Osteoblast (primary cell): ENCODE measurements around the gene PLEKHB1. TPM values are rescaled to one million over a fixed set of nuclear protein-coding genes. Genes with fewer than 3 reads are reported as not detected.

ENCODE experiments used
- DNase-seq: peaks from one replicate; pipeline ENCODE4 v3.0.0; 2011; ENCODE audit warnings: low spot score, mixed read lengths; ENCODE audit not compliant: insufficient read length; ENCODE audit errors: missing footprints
- H2AFZ ChIP-seq: 2 replicates; pipeline ENCODE4 v1.6.0; 2011; ENCODE audit warnings: mild to moderate bottlenecking, low read length
- H3K27ac ChIP-seq: 2 replicates; pipeline ENCODE4 v1.5.1; 2011; ENCODE audit warnings: mild to moderate bottlenecking, low read depth, low read length, moderate library complexity
- H3K27me3 ChIP-seq: 2 replicates; pipeline ENCODE4 v1.6.0; 2012; ENCODE audit warnings: mild to moderate bottlenecking, control low read depth, inconsistent platforms, low read length, moderate library complexity; ENCODE audit not compliant: insufficient read depth
- H3K36me3 ChIP-seq: 2 replicates; pipeline ENCODE4 v1.5.1; 2011; ENCODE audit warnings: mild to moderate bottlenecking, low read length, control low read depth, moderate library complexity; ENCODE audit not compliant: insufficient read depth
- H3K4me1 ChIP-seq: 2 replicates; pipeline ENCODE4 v1.5.1; 2011; ENCODE audit warnings: mild to moderate bottlenecking, low read length, control low read depth, moderate library complexity; ENCODE audit not compliant: insufficient read depth
- H3K4me2 ChIP-seq: 2 replicates; pipeline ENCODE4 v1.6.0; 2011; ENCODE audit warnings: mild to moderate bottlenecking, low read length; ENCODE audit not compliant: insufficient read depth
- H3K4me3 ChIP-seq: fragments of 200-600 bp; sonication (generic); 3 replicates; pipeline ENCODE4 v1.5.1; 2012; ENCODE audit warnings: mild to moderate bottlenecking, low read length, inconsistent platforms; ENCODE audit not compliant: insufficient read depth
- H3K79me2 ChIP-seq: 2 replicates; pipeline ENCODE4 v1.6.0; 2012; ENCODE audit warnings: mild to moderate bottlenecking, low read length, control low read depth, inconsistent platforms; ENCODE audit not compliant: insufficient read depth
- H3K9me3 ChIP-seq: 2 replicates; pipeline ENCODE4 v1.5.1; 2011; ENCODE audit warnings: low read depth, low read length, control low read depth
- H4K20me1 ChIP-seq: 2 replicates; pipeline ENCODE4 v1.6.0; 2012; ENCODE audit warnings: mild to moderate bottlenecking, low read length, control low read depth; ENCODE audit not compliant: insufficient read depth
- total RNA-seq: library from RNA; depleted of rRNA; stranded (reverse); fragments of >200 nt; gene quantifications from 2 replicates; pipeline ENCODE4 v1.2.3, GENCODE V29; 2012
- TF ChIP-seq, protein P1 (sequence below): IDR thresholded peaks from 2 replicates; pipeline ENCODE4 v1.5.1; 2011; ENCODE audit warnings: mild to moderate bottlenecking, low read depth, low read length, moderate library complexity; ENCODE audit errors: extremely low read depth

Gene PLEKHB1
- total RNA-seq, 1 donor = 0.36 TPM

- H4K20me1 ChIP-seq = no peaks in the 10 kb centered on the region
- H3K79me2 ChIP-seq = no peaks in the 10 kb centered on the region
- H3K4me1 ChIP-seq = no peaks in the 10 kb centered on the region
- no peaks in the 10 kb centered on the region for H3K36me3 ChIP-seq
- H3K4me2 ChIP-seq = no peak overlapping the region
- H2AFZ ChIP-seq = no peak overlapping the region
- peaks cover 7% of the 10 kb centered on the region for H3K27me3 ChIP-seq
- H3K9me3 ChIP-seq = no peaks in the 10 kb centered on the region
- no peak for DNase-seq
- no peak overlapping the region for H3K4me3 ChIP-seq
- TF ChIP-seq, protein P1, sequence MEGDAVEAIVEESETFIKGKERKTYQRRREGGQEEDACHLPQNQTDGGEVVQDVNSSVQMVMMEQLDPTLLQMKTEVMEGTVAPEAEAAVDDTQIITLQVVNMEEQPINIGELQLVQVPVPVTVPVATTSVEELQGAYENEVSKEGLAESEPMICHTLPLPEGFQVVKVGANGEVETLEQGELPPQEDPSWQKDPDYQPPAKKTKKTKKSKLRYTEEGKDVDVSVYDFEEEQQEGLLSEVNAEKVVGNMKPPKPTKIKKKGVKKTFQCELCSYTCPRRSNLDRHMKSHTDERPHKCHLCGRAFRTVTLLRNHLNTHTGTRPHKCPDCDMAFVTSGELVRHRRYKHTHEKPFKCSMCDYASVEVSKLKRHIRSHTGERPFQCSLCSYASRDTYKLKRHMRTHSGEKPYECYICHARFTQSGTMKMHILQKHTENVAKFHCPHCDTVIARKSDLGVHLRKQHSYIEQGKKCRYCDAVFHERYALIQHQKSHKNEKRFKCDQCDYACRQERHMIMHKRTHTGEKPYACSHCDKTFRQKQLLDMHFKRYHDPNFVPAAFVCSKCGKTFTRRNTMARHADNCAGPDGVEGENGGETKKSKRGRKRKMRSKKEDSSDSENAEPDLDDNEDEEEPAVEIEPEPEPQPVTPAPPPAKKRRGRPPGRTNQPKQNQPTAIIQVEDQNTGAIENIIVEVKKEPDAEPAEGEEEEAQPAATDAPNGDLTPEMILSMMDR = no peak
- no peak overlapping the region for H3K27ac ChIP-seq
These were observed 7.6 kb downstream of the PLEKHB1 start for GRCh38 chr11:73653996-73654395.

GRCh38 chr11:73654482-73655021 lies 8.2 kb downstream of the PLEKHB1 start:
- Histone ChIP-seq H3K9me3 (no peaks in the 10 kb centered on the region), H3K4me3 (no peak overlapping the region), H4K20me1 (no peaks in the 10 kb centered on the region), H3K4me1 (no peaks in the 10 kb centered on the region), H2AFZ (no peak overlapping the region), H3K36me3 (no peaks in the 10 kb centered on the region), H3K4me2 (no peak overlapping the region), H3K79me2 (no peaks in the 10 kb centered on the region), H3K27me3 (peaks cover 1% of the 10 kb centered on the region), H3K27ac (no peak overlapping the region)
- DNase-seq = no peak
- TF ChIP-seq, protein P1 = no peak

- Histone ChIP-seq H3K4me1 (peaks cover 3% of the 10 kb centered on the region), H4K20me1 (no peaks in the 10 kb centered on the region), H3K9me3 (no peaks in the 10 kb centered on the region), H3K4me2 (no peak overlapping the region), H3K27ac (no peak overlapping the region), H3K79me2 (no peaks in the 10 kb centered on the region), H3K27me3 (no peaks in the 10 kb centered on the region), H2AFZ (no peak overlapping the region), H3K4me3 (no peak overlapping the region), H3K36me3 (no peaks in the 10 kb centered on the region)
- TF ChIP-seq, protein P1 = no peak
- DNase-seq = no peak
These were observed 9.3 kb downstream of the PLEKHB1 start for GRCh38 chr11:73655686-73656085.

DNA sequence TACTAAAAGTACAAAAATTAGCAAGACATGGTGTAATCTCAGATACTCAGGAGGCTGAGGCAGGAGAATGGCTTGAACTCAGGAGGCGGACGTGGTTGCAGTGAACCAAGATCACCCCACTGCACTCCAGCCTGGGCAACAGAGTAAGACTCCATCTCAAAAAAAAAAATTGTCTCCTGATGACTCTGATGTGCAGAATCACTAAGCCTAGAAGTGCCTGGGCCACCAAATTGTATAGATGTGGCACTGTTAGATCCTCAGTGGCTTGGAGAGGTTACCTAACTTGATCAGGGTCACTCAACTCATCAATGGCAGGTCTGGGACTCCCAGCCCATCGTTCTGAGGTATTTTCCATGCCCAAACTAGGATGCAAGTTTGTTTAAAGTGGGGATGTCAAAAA lies 10.6 kb downstream of the PLEKHB1 start:
- no peaks in the 10 kb centered on the region for H3K9me3 ChIP-seq
- no peaks in the 10 kb centered on the region for H3K79me2 ChIP-seq
- no peak for DNase-seq
- peaks cover 9% of the 10 kb centered on the region for H3K4me1 ChIP-seq
- TF ChIP-seq, protein P1 = no peak
- H3K36me3 ChIP-seq = no peaks in the 10 kb centered on the region
- H2AFZ ChIP-seq = no peak overlapping the region
- H3K4me3 ChIP-seq = no peak overlapping the region
- no peak overlapping the region for H3K4me2 ChIP-seq
- H3K27ac ChIP-seq = no peak overlapping the region
- H4K20me1 ChIP-seq = no peaks in the 10 kb centered on the region
- H3K27me3 ChIP-seq = no peaks in the 10 kb centered on the region
